Mesenchymal stem cell (in vitro differentiated cells and primary cell): ENCODE results near the gene UCHL5.

ENCODE experiments used
- DNase-seq: peaks from one replicate; pipeline ENCODE4 v3.0.0-alpha.2; 2013
- H2AFZ ChIP-seq: one replicate; pipeline ENCODE4 v1.6.1; 2013; ENCODE audit warnings: low read depth, mild to moderate bottlenecking, control low read depth, inconsistent platforms, low read length, moderate library complexity
- H2AK5ac ChIP-seq: 2 replicates; pipeline ENCODE4 v1.6.1; 2013; ENCODE audit warnings: low read length, moderate library complexity, mild to moderate bottlenecking, inconsistent platforms; ENCODE audit not compliant: severe bottlenecking
- H2BK120ac ChIP-seq: one replicate; pipeline ENCODE4 v1.6.1; 2013; ENCODE audit warnings: low read depth, mild to moderate bottlenecking, inconsistent platforms, low read length, moderate library complexity
- H2BK12ac ChIP-seq, 2 experiments: one replicate each; pipeline ENCODE4 v1.6.1; 2013; ENCODE audit warnings: inconsistent platforms in 2 of 2, low read length in 2 of 2, mild to moderate bottlenecking in 2 of 2, moderate library complexity in 2 of 2, control low read depth in 1 of 2
- H2BK15ac ChIP-seq: one replicate; pipeline ENCODE4 v1.6.1; 2013; ENCODE audit warnings: mild to moderate bottlenecking, low read depth, inconsistent platforms; ENCODE audit not compliant: poor library complexity, severe bottlenecking
- H2BK5ac ChIP-seq: 2 replicates; pipeline ENCODE4 v1.6.1; 2013; ENCODE audit warnings: low read depth, mild to moderate bottlenecking, low read length, control low read depth, inconsistent platforms; ENCODE audit not compliant: poor library complexity, severe bottlenecking
- H3K14ac ChIP-seq, 2 experiments: one replicate each; pipeline ENCODE4 v1.6.1; 2013; ENCODE audit warnings: inconsistent platforms in 2 of 2, low read length in 2 of 2, control low read depth in 1 of 2, mild to moderate bottlenecking in 1 of 2, moderate library complexity in 1 of 2
- H3K18ac ChIP-seq, 2 experiments: one replicate each; pipeline ENCODE4 v1.6.1; 2013; ENCODE audit warnings: inconsistent platforms in 2 of 2, low read length in 2 of 2, control low read depth in 1 of 2, low read depth in 1 of 2, mild to moderate bottlenecking in 1 of 2
- H3K23ac ChIP-seq, 2 experiments: one replicate each; pipeline ENCODE4 v1.6.1; 2013; ENCODE audit warnings: inconsistent platforms in 2 of 2, low read length in 2 of 2, mild to moderate bottlenecking in 2 of 2, moderate library complexity in 2 of 2, control low read depth in 1 of 2
- H3K27ac ChIP-seq: 2 replicates; pipeline ENCODE4 v1.5.1; 2013; ENCODE audit warnings: mild to moderate bottlenecking, moderate library complexity, low read length, control low read depth, inconsistent platforms; ENCODE audit not compliant: poor library complexity, severe bottlenecking
- H3K27me3 ChIP-seq, 2 experiments: 2 replicates each; pipeline versions ENCODE4 v1.6.1 to v1.7.0; 2013; ENCODE audit warnings: low read length in 2 of 2, mild to moderate bottlenecking in 2 of 2, moderate library complexity in 2 of 2, control low read depth in 1 of 2, inconsistent platforms in 1 of 2; ENCODE audit not compliant: control insufficient read depth in 1 of 2, insufficient read depth in 1 of 2
- H3K36me3 ChIP-seq, 2 experiments: 2 replicates each; pipeline versions ENCODE4 v1.6.1 to v1.7.0; 2013; ENCODE audit warnings: low read length in 2 of 2, control low read depth in 1 of 2, inconsistent platforms in 1 of 2, low read depth in 1 of 2, mild to moderate bottlenecking in 1 of 2; ENCODE audit not compliant: insufficient read depth in 2 of 2, control insufficient read depth in 1 of 2
- H3K4ac ChIP-seq, 2 experiments: one replicate each; pipeline ENCODE4 v1.6.1; 2013; ENCODE audit warnings: inconsistent platforms in 2 of 2, low read length in 2 of 2, mild to moderate bottlenecking in 2 of 2, moderate library complexity in 2 of 2, control low read depth in 1 of 2, low read depth in 1 of 2
- H3K4me1 ChIP-seq: 2 replicates; pipeline ENCODE4 v1.6.1; 2013; ENCODE audit warnings: low read depth, low read length, control low read depth; ENCODE audit not compliant: control insufficient read depth, insufficient read depth
- H3K4me2 ChIP-seq: 2 replicates; pipeline ENCODE4 v1.6.1; 2013; ENCODE audit warnings: low read length, mild to moderate bottlenecking, inconsistent platforms; ENCODE audit not compliant: poor library complexity, severe bottlenecking
- H3K4me3 ChIP-seq, 2 experiments: 2 replicates each; pipeline versions ENCODE4 v1.5.1 to v1.7.0; 2013; ENCODE audit warnings: low read length in 2 of 2, mild to moderate bottlenecking in 2 of 2, control low read depth in 1 of 2, low read depth in 1 of 2; ENCODE audit not compliant: insufficient read depth in 1 of 2
- H3K79me1 ChIP-seq: replicated peaks from 2 replicates; pipeline ENCODE4 v1.6.1; 2013; ENCODE audit warnings: mild to moderate bottlenecking, control low read depth, low read length, inconsistent platforms; ENCODE audit not compliant: poor library complexity, severe bottlenecking
- H3K9ac ChIP-seq: 2 replicates; pipeline ENCODE4 v1.7.0; 2013; ENCODE audit warnings: mild to moderate bottlenecking, low read length, moderate library complexity
- H3K9me3 ChIP-seq: 2 replicates; pipeline ENCODE4 v1.7.0; 2013; ENCODE audit warnings: mild to moderate bottlenecking, low read length; ENCODE audit not compliant: control insufficient read depth
- H4K8ac ChIP-seq: one replicate; pipeline ENCODE4 v1.6.1; 2013; ENCODE audit warnings: inconsistent platforms, mild to moderate bottlenecking, low read length, moderate library complexity
- H4K91ac ChIP-seq: one replicate; pipeline ENCODE4 v1.6.1; 2013; ENCODE audit warnings: mild to moderate bottlenecking, low read length, inconsistent platforms
- WGBS: methylation state at CpG from one replicate; pipeline ENCODE4 v1.1.7; 2013; ENCODE audit warnings: mixed read lengths; 5-methylcytosine and 5-hydroxymethylcytosine counted together

UCHL5 gene

DNA sequence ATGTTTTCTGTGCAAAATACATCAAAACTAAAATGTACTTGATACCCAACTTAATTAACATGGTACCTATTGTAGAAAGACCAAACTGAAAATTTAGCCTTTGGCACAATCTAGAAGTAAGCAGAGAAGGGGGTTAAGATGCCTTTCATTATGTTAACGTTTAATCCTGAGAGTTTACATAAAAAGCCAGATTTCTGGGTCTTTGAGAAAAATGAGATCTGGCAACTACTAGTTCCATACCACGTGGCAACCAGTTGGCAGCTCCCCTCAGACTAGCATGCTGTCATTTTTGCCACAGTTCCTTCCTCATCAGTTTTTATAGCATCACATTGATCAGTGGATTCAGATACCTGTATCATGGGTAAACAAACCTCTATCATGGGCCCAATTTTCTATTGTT, 1.8 kb upstream of the UCHL5 start:
- Histone ChIP-seq H2BK5ac (no peak overlapping the region), H3K27ac (no peak overlapping the region), H3K18ac (no peak overlapping the region), H2BK12ac (no peak overlapping the region), H3K9me3 (no peaks in the 10 kb centered on the region), H3K23ac (no peak overlapping the region), H3K4me3 (peak overlapping the region in 1 of 2 experiments; percentile 90), H4K91ac (no peak overlapping the region), H3K9ac (peak overlapping the region; percentile 99), H2AK5ac (no peak overlapping the region), H3K27me3 (no peaks in the 10 kb centered on the region), H2BK120ac (no peak overlapping the region), H3K14ac (no peak overlapping the region), H2BK15ac (no peak overlapping the region), H3K4me1 (peaks cover 4% of the 10 kb centered on the region), H2AFZ (no peak overlapping the region), H3K79me1 (no peaks in the 10 kb centered on the region), H4K8ac (no peak overlapping the region), H3K36me3 (no peaks in the 10 kb centered on the region), H3K4me2 (peak overlapping the region; percentile 77), H3K4ac (no peak overlapping the region)
- DNase-seq = peak; percentile 14
- 54% methylated on average over 2 of the region's 2 CpGs for WGBS

DNA sequence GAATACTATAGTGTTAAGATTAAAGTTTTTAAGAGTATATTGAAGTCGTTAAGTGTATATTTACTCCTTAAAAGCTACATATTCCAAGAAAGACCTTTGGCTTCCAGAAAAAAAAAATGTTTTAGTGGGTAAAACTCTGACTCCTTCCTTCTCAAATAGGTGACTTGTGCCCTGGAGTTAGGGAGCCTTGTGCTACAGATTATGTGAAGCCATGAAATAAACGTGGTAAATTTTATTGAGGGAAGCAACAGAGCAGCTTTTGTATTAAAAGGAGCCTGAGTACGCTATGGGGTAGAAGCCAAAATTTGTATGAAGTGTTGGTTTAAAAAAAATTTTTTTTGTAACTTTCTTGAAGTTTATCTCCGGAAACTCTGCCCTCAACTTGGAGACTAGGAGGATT, 1.2 kb upstream of the UCHL5 start:
- H3K14ac ChIP-seq = no peak overlapping the region
- no peak overlapping the region for H3K4ac ChIP-seq
- H2AFZ ChIP-seq = no peak overlapping the region
- no peak for DNase-seq
- no peak overlapping the region for H2AK5ac ChIP-seq
- H4K8ac ChIP-seq = no peak overlapping the region
- no peaks in the 10 kb centered on the region for H3K9me3 ChIP-seq
- H3K9ac ChIP-seq = peak overlapping the region; percentile 99
- H3K4me1 ChIP-seq = peaks cover 4% of the 10 kb centered on the region
- H3K4me3 ChIP-seq = peak overlapping the region in 1 of 2 experiments; percentile 90
- H3K23ac ChIP-seq = no peak overlapping the region
- no peak overlapping the region for H3K18ac ChIP-seq
- H3K79me1 ChIP-seq = no peaks in the 10 kb centered on the region
- no peak overlapping the region for H2BK15ac ChIP-seq
- no peak overlapping the region for H2BK120ac ChIP-seq
- H3K36me3 ChIP-seq = no peaks in the 10 kb centered on the region
- peak overlapping the region; percentile 62 for H3K27ac ChIP-seq
- WGBS = 43% methylated on average over 3 of the region's 4 CpGs
- H4K91ac ChIP-seq = no peak overlapping the region
- peak overlapping the region; percentile 77 for H3K4me2 ChIP-seq
- no peaks in the 10 kb centered on the region for H3K27me3 ChIP-seq
- H2BK12ac ChIP-seq = no peak overlapping the region
- H2BK5ac ChIP-seq = no peak overlapping the region

DNA sequence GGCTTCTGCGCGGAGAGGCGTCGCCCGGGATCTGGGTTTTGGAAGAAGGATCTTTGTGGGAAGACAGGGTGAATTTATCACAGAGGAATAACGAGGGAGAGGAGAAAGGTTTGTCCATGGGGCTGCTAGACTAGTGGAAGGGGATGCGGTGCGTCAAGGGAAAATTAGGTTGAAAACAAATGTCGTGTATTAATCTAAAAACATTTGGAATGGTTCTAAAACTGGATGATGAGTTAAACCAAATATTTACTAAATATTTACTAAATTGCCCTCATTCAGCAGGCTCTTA, 899 bp upstream of the UCHL5 start:
- H3K36me3 ChIP-seq = no peaks in the 10 kb centered on the region
- no peak overlapping the region for H3K23ac ChIP-seq
- no peak overlapping the region for H2BK120ac ChIP-seq
- no peaks in the 10 kb centered on the region for H3K9me3 ChIP-seq
- H2AK5ac ChIP-seq = no peak overlapping the region
- H3K9ac ChIP-seq = peak overlapping the region; percentile 99
- peak overlapping the region; percentile 42 for H3K4me2 ChIP-seq
- H2AFZ ChIP-seq = no peak overlapping the region
- H3K4me1 ChIP-seq = peaks cover 4% of the 10 kb centered on the region
- peak overlapping the region; percentile 97 for H3K27ac ChIP-seq
- H4K91ac ChIP-seq = no peak overlapping the region
- no peaks in the 10 kb centered on the region for H3K27me3 ChIP-seq
- H2BK12ac ChIP-seq = no peak overlapping the region
- no peak for DNase-seq
- peak overlapping the region; percentile 82 for H2BK5ac ChIP-seq
- WGBS = 0% methylated on average over 8 of the region's 9 CpGs
- no peak overlapping the region for H3K18ac ChIP-seq
- H3K4ac ChIP-seq = no peak overlapping the region
- peaks cover 2% of the 10 kb centered on the region for H3K79me1 ChIP-seq
- peak overlapping the region; percentile 86 to 90 for H3K4me3 ChIP-seq
- no peak overlapping the region for H4K8ac ChIP-seq
- H2BK15ac ChIP-seq = peak overlapping the region; percentile 28
- no peak overlapping the region for H3K14ac ChIP-seq

DNA sequence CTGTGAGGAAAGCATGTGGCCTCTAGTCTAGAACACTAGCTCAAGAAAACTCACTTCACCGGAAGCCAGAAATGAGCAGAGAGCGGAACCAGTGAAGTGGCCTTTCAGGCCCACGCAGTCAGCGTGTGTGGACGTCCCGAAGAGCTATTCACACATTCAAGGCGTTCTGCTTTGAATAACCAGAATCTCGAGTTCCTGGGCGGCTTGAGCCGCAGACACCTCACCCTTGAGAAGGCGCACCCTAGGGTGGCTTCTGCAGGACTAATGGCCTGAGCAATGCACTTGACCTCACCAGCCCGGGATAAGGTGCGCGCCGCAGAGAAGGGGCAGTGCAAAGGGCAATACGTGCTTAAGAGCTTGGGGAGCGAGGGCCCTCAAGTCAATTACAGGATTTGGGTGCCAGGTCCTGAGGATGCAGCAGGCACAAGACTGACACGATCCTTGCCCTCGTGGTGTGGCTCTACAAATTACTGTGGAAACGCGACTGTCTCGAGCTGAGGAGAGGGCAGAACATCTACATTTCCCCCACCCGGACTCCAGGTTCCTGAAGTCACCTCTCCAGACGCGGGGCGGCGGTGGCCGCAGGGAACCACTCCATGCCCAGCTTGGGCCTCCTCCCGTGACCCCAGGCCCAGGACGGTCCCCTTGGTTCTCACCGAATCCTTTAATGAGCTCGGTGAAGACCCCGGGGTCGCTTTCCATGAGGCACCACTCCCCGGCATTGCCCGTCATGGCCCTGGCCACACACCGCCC, 455 bp downstream of the UCHL5 start:
- Histone ChIP-seq H3K79me1 (peaks cover 9% of the 10 kb centered on the region), H2AFZ (peak overlapping the region; percentile 11), H3K4me1 (peaks cover 4% of the 10 kb centered on the region), H2BK15ac (no peak overlapping the region), H3K23ac (peak overlapping the region in 1 of 2 experiments; percentile 63), H3K4me3 (peak overlapping the region; percentile 86 to 90), H3K27me3 (no peaks in the 10 kb centered on the region), H3K27ac (peak overlapping the region; percentile 97), H2AK5ac (no peak overlapping the region), H3K14ac (peak overlapping the region in 1 of 2 experiments; percentile 30), H3K4ac (peak overlapping the region; percentile 5 to 57), H2BK5ac (no peak overlapping the region), H3K9me3 (no peaks in the 10 kb centered on the region), H2BK12ac (no peak overlapping the region), H3K4me2 (peak overlapping the region; percentile 42), H3K9ac (peak overlapping the region; percentile 99), H3K36me3 (no peaks in the 10 kb centered on the region), H3K18ac (peak overlapping the region; percentile 13 to 62), H4K8ac (peak overlapping the region; percentile 84), H2BK120ac (no peak overlapping the region), H4K91ac (peak overlapping the region; percentile 69)
- peak; percentile 70 for DNase-seq
- WGBS = 4% methylated on average over 37 of the region's 37 CpGs
